Cortex of kidney (tissue), 1 donor: ENCODE measurements around the gene IL2RG.

Source experiments
- DNase-seq: peaks from one replicate; lab custom pipeline; 2025; lab: John Stamatoyannopoulos, UW

The IL2RG gene

GRCh38 chrX:71111141-71111843 lies at the start of gene IL2RG:
TSS of gene IL2RG (minus strand) at chrX:71111577. CDS start at chrX:71111539, 38 bp downstream.
- DNase-seq: no peak

GRCh38 chrX:71160475-71160874 lies 49.1 kb upstream of the IL2RG start:
- DNase-seq: no peak

- DNase-seq: no peak
These were observed 48.0 kb upstream of the IL2RG start for GRCh38 chrX:71159335-71159734.

GRCh38 chrX:71158603-71159002 lies 47.2 kb upstream of the IL2RG start:
- DNase-seq: no peak

GRCh38 chrX:71154641-71155040 lies 43.3 kb upstream of the IL2RG start:
- DNase-seq: no peak

- no peak for DNase-seq
These were observed 42.8 kb upstream of the IL2RG start for GRCh38 chrX:71154196-71154595.

- no peak for DNase-seq
These were observed 40.0 kb upstream of the IL2RG start for GRCh38 chrX:71151366-71151765.

GRCh38 chrX:71148278-71148663 lies 36.9 kb upstream of the IL2RG start:
- no peak for DNase-seq

- DNase-seq: no peak
These were observed 36.3 kb upstream of the IL2RG start for GRCh38 chrX:71147496-71148277.

- DNase-seq: no peak
These were observed 33.3 kb upstream of the IL2RG start, which contains the start of gene NLGN3 for GRCh38 chrX:71144651-71145050. TSS of gene NLGN3 (plus strand) at chrX:71144841. CDS start at chrX:71147750, 2,909 bp downstream.

- DNase-seq: no peak
These were observed 32.1 kb upstream of the IL2RG start for GRCh38 chrX:71143508-71143907.

GRCh38 chrX:71140440-71140839 lies 29.1 kb upstream of the IL2RG start:
- DNase-seq: no peak

- no peak for DNase-seq
These were observed 20.1 kb upstream of the IL2RG start for GRCh38 chrX:71131510-71131909.

GRCh38 chrX:71128915-71129765 lies 17.8 kb upstream of the IL2RG start:
- no peak for DNase-seq

- DNase-seq: no peak
These were observed 16.9 kb upstream of the IL2RG start for GRCh38 chrX:71128166-71128833.

- no peak for DNase-seq
These were observed 7.7 kb upstream of the IL2RG start for GRCh38 chrX:71118985-71119535.

- no peak for DNase-seq
These were observed 6.9 kb upstream of the IL2RG start, which contains the start of gene MED12 for GRCh38 chrX:71118032-71118984. TSS of gene MED12 (plus strand) at chrX:71118596. CDS start at chrX:71118755, 159 bp downstream.

- DNase-seq: no peak
These were observed 6.0 kb upstream of the IL2RG start for GRCh38 chrX:71117358-71117757.

- no peak for DNase-seq
These were observed 599 bp upstream of the IL2RG start for GRCh38 chrX:71111921-71112431.

- DNase-seq: no peak
These were observed 2.3 kb downstream of the IL2RG start for GRCh38 chrX:71109051-71109450.
